Bronchial epithelial cell (primary cell): ENCODE measurements around the gene CCDC7. TPM values are rescaled to one million over a fixed set of nuclear protein-coding genes. Genes with fewer than 3 reads are reported as not detected.
"Not testable (repeated sequence)": the region's sequence is repeated elsewhere in the genome, so short reads cannot be mapped to it uniquely, and the experiment has no call there.

ENCODE experiments used
- DNase-seq: peaks from one replicate; pipeline ENCODE4 v3.0.0-alpha.2; 2010; ENCODE audit warnings: low read depth
- FAIRE-seq: peaks from 2 replicates; lab custom pipeline; 2011; peaks lifted over from hg19 to GRCh38; lab: Jason Lieb, UNC
- H3K27me3 ChIP-seq: 2 replicates; pipeline ENCODE4 v1.5.1; 2011; ENCODE audit warnings: low read length; ENCODE audit not compliant: control insufficient read depth, insufficient read depth
- H3K36me3 ChIP-seq: 2 replicates; pipeline ENCODE4 v1.5.1; 2011; ENCODE audit warnings: low read length; ENCODE audit not compliant: control insufficient read depth, insufficient read depth
- H3K4me3 ChIP-seq: 2 replicates; pipeline ENCODE4 v1.5.1; 2011; ENCODE audit warnings: mild to moderate bottlenecking, low read depth, low read length, control low read depth
- total RNA-seq: library from RNA; depleted of rRNA; stranded (reverse); fragments of >200 nt; gene quantifications from 2 replicates; pipeline ENCODE4 v1.2.1, GENCODE V29; 2014
- TF ChIP-seq, protein P1 (sequence below): IDR thresholded peaks from 2 replicates; pipeline ENCODE4 v1.5.1; 2011; ENCODE audit warnings: mild to moderate bottlenecking, moderate library complexity, low read length, control low read depth, inconsistent platforms; ENCODE audit not compliant: insufficient read depth, severe bottlenecking

Gene CCDC7
- total RNA-seq, 1 donor from 2014 or later = 1.8 TPM

DNA sequence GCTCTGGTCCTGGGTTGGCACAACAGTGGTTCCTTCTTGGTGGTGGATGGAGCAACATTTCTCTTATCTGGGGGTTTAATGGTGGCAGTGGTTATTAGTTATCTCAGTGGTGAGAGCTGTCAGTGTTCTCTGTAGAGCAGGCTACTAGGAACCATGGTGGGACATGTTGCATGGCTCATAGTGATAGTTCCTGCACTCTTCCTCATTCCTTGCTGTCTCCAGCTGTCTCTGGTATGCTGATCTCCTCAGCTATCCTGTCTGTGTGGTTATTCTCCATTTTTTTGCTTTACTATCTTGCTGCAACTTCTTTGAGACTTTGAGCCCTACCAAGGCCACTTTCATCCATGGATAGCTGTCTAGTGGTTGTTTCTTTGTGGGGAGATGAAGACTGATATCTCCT, 44.0 kb downstream of the CCDC7 start:
- FAIRE-seq (no peak), DNase-seq (no peak)
- H3K36me3 ChIP-seq = no peaks in the 10 kb centered on the region
- no peaks in the 10 kb centered on the region for H3K27me3 ChIP-seq
- H3K4me3 ChIP-seq = no peak overlapping the region
- TF ChIP-seq, protein P1, sequence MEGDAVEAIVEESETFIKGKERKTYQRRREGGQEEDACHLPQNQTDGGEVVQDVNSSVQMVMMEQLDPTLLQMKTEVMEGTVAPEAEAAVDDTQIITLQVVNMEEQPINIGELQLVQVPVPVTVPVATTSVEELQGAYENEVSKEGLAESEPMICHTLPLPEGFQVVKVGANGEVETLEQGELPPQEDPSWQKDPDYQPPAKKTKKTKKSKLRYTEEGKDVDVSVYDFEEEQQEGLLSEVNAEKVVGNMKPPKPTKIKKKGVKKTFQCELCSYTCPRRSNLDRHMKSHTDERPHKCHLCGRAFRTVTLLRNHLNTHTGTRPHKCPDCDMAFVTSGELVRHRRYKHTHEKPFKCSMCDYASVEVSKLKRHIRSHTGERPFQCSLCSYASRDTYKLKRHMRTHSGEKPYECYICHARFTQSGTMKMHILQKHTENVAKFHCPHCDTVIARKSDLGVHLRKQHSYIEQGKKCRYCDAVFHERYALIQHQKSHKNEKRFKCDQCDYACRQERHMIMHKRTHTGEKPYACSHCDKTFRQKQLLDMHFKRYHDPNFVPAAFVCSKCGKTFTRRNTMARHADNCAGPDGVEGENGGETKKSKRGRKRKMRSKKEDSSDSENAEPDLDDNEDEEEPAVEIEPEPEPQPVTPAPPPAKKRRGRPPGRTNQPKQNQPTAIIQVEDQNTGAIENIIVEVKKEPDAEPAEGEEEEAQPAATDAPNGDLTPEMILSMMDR = no peak

DNA sequence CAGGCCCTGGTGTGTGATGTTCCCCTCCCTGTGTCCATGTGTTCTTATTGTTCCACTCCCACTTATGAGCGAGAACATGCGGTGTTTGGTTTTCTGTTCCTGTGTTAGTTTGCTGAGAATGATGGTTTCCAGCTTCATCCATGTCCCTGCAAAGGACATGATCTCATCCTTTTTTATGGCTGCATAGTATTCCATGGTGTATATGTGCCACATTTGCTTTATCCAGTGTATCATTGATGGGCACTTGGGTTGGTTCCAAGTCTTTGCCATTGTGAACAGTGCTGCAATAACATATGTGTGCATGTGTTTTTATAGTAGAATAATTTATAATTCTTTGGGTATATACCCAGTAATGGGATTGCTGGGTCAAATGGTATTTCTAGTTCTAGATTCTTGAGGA, 48.6 kb downstream of the CCDC7 start:
- H3K27me3 ChIP-seq, H3K36me3 ChIP-seq, H3K4me3 ChIP-seq, FAIRE-seq, DNase-seq: not testable (repeated sequence)

DNA sequence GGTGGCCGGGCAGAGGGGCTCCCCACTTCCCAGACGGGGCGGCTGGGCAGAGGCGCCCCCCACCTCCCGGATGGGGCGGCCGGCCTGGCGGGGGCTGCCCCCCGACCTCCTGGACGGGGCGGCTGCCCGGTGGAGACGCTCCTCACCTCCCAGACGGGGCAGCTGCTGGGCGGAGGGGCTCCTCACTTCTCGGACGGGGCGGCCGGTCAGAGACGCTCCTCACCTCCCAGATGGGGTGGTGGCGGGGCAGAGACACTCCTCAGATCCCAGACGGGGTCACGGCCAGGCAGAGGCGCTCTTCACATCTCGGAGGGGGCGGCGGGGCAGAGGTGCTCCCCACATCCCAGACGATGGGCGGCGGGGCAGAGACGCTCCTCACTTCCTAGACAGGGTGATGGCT, 54.2 kb downstream of the CCDC7 start:
- H3K36me3 ChIP-seq, DNase-seq, FAIRE-seq, H3K4me3 ChIP-seq, H3K27me3 ChIP-seq: not testable (repeated sequence)

DNA sequence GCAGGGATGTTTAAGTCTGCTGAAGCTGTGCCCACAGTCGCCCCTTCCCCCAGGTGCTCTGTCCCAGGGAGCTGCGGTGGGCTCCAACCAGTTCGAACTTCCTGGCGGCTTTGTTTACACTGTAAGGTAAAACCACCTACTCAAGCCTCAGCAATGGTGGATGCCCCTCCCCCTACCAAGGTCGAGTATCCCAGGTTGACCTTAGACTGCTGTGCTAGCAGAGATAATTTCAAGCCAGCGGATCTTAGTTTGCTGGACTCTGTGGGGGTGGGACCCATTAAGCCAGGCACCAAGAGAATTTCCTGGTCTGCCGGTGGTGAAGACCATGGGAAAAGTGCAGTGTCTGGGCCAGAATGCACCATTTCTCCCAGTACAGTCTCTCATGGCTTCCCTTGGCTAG, 56.0 kb downstream of the CCDC7 start:
- H3K36me3 ChIP-seq = no peaks in the 10 kb centered on the region
- no peaks in the 10 kb centered on the region for H3K27me3 ChIP-seq
- DNase-seq (no peak), FAIRE-seq (no peak)
- TF ChIP-seq, protein P1 = no peak
- H3K4me3 ChIP-seq = no peak overlapping the region

DNA sequence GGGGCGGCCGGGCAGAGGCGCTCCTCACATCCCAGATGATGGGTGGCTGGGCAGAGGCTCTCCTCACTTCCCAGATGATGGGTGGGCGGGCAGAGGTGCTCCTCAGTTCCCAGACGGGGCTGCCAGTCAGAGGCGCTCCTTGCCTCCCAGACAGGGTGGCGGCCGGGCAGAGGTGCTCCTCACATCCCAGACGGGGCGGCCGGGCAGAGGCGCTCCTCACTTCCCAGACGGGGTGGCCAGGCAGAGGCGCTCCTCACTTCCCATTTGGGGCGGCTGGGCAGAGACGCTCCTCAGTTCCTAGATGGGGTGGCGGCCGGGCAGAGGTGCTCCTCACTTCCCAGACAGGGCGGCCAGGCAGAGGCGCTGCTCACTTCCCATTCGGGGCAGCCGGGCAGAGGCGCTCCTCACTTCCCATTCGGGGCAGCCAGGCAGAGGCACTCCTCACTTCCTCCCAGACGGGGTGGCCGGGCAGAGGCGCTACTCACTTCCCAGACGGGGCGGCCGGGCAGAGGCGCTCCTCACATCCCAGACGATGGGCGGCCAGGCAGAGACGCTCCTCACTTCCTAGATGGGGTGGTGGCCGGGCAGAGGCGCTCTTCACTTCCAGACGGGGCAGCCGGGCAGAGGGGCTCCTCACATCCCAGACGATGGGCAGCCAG, 60.0 kb downstream of the CCDC7 start:
- not testable (repeated sequence) for DNase-seq, FAIRE-seq, H3K36me3 ChIP-seq, H3K4me3 ChIP-seq, H3K27me3 ChIP-seq

DNA sequence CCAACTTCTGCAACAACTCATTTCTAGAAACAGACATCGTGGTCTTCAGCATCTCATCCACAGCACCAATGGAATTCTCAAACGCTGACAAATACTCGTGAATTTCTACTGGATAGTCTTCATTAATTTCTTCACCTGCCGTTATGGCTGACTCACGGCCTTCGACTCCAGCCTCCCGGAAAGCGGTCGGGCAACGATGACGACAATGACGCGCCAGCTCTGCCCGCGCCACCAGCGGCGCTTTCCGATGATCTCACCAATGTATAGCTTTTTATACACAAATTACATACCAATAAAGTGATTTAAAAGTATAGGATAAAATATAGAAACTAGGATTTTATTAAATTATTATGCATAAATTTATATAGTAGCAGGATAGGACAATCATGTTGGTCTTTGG, 65.7 kb downstream of the CCDC7 start:
- no peak overlapping the region for H3K4me3 ChIP-seq
- H3K36me3 ChIP-seq = no peaks in the 10 kb centered on the region
- FAIRE-seq (no peak), DNase-seq (no peak)
- TF ChIP-seq, protein P1 = no peak
- no peaks in the 10 kb centered on the region for H3K27me3 ChIP-seq

DNA sequence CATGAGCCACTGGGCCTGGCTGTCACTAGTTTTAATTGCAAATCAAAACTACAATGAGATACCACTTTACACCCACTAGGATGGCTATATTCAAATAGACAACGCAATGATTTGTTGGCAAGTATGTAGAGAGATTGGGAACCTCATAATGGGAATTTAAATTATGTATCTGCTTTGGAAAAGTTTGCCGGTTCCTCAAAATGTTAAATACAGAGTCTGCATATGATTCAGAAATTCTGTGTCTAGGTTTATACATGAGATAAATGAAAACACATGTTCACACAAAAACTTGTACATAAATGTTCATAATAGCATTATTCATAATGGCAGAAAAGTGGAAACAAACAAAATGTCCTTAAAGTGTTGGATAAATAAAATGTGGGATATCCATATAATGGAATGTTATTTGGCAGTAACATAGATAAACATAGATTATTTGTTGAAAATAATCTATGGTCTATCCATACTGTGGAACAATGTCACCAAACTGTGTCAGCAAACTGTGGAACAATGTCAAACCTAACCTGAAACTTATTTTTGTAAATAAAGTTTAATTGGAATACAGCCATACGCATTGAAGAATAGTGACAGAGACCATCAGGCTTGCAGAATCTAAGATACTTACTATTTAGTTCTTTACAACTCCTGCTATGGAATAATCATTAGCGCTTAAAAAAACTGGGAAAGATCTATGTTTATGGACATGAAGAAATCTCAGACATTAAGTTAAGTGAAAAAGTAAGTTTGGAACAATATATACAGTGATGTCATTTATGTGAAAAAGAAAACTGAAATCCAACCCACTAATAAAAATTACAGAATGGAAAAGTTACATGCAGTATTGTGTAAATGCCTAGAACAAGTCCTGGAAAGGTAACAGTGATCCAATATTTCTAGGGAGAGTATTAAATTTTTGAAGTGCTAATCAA, 70.9 kb downstream of the CCDC7 start:
- DNase-seq (no peak), FAIRE-seq (no peak)
- H3K4me3 ChIP-seq = no peak overlapping the region
- H3K36me3 ChIP-seq = no peaks in the 10 kb centered on the region
- TF ChIP-seq, protein P1 = no peak
- H3K27me3 ChIP-seq = no peaks in the 10 kb centered on the region
